Subcutaneous adipose tissue (tissue), 4 donors: ENCODE measurements around the gene SCN1B. TPM values are rescaled to one million over a fixed set of nuclear protein-coding genes. Genes with fewer than 3 reads are reported as not detected.

Source experiments
- CTCF ChIP-seq: fragments of 450-650 bp; IDR thresholded peaks from one replicate; pipeline ENCODE4 v1.5.1; 2016; ENCODE audit warnings: low read depth, mild to moderate bottlenecking, control low read depth, antibody characterized with exemption, moderate library complexity
- total RNA-seq, 4 donors: library from RNA; depleted of rRNA; stranded (reverse); fragments of >200 nt; gene quantifications; one replicate each; pipeline ENCODE4 v1.1.0, GENCODE V29; 2016

SCN1B gene
- total RNA-seq, 4 donors from 2014 or later: 8.5 to 18.1 (median 9.6) TPM

GRCh38 chr19:35053667-35054293, 23.5 kb downstream of the SCN1B start:
- no peak for TF ChIP-seq CTCF

GRCh38 chr19:35054626-35055025, 24.4 kb downstream of the SCN1B start:
- TF ChIP-seq CTCF: no peak

- TF ChIP-seq CTCF: no peak
Measured at GRCh38 chr19:35055715-35056179, 25.5 kb downstream of the SCN1B start.

GRCh38 chr19:35056513-35057063, 26.3 kb downstream of the SCN1B start:
- TF ChIP-seq CTCF: no peak

GRCh38 chr19:35058370-35058769, 28.1 kb downstream of the SCN1B start:
- TF ChIP-seq CTCF: no peak

GRCh38 chr19:35059006-35059798, 28.9 kb downstream of the SCN1B start:
- TF ChIP-seq CTCF: no peak

GRCh38 chr19:35059799-35060091, 29.5 kb downstream of the SCN1B start:
- TF ChIP-seq CTCF: no peak
